ENCODE results near the gene OR5B3. TPM values are rescaled to one million over a fixed set of nuclear protein-coding genes. Genes with fewer than 3 reads are reported as not detected.

OR5B3 gene
- total RNA-seq, 1 donor from 2014 or later, result not detected

- intact Hi-C loops (cut with DNase I), result no loop called here
- no peaks in the 10 kb centered on the region for H3K9me3 ChIP-seq
- DNase-seq, result no peak
- H3K27me3 ChIP-seq (ENCODE audit: low read depth), result no peaks in the 10 kb centered on the region
- no peak overlapping the region for H3K27ac ChIP-seq
- no peaks in the 10 kb centered on the region for H3K4me1 ChIP-seq
- TF ChIP-seq CTCF (IDR thresholded peaks at IDR 0.05), result no peak
- ATAC-seq, result no peak
- no peaks in the 10 kb centered on the region for H3K36me3 ChIP-seq
- H3K4me3 ChIP-seq, result no peak overlapping the region
These were observed 51.9 kb downstream of the OR5B3 start for GRCh38 chr11:58354727-58355126.

Other genes with a start within 250 kb of the OR5B3 start
- gene OR9Q2, start 217.8 kb downstream of the OR5B3 start, total RNA-seq, result not detected
- not detected for gene OR1S2, start 202.7 kb downstream of the OR5B3 start, total RNA-seq
- not detected for gene OR1S1, start 194.2 kb downstream of the OR5B3 start, total RNA-seq
- not detected for gene OR10Q1, start 178.0 kb downstream of the OR5B3 start, total RNA-seq
- gene OR10W1, start 138.6 kb downstream of the OR5B3 start, total RNA-seq, result not detected
- not detected for gene OR5B17, start 47.8 kb downstream of the OR5B3 start, total RNA-seq
- gene OR5B2, start 21.2 kb upstream of the OR5B3 start, total RNA-seq, result not detected
- not detected for gene OR5B12, start 35.4 kb upstream of the OR5B3 start, total RNA-seq
- not detected for gene OR5B21, start 101.2 kb upstream of the OR5B3 start, total RNA-seq
- gene LPXN, start 169.0 kb upstream of the OR5B3 start, total RNA-seq, result 71.6 TPM
- 44.5 TPM for gene ZFP91, start 172.2 kb upstream of the OR5B3 start, total RNA-seq
- 1.9 TPM for gene CNTF, start 215.8 kb upstream of the OR5B3 start, total RNA-seq